HCT116 (cell line): ENCODE measurements around the gene CACNA1E. TPM values are rescaled to one million over a fixed set of nuclear protein-coding genes. Genes with fewer than 3 reads are reported as not detected.

Experiments used
- ATAC-seq: fragments of 200-7000 bp; cut with Tn5 transposase; 2 replicates; pipeline ENCODE4 v1.9.1; 2020; ENCODE audit warnings: mild to moderate bottlenecking, moderate library complexity
- BruUV-seq: library from RNA; stranded (reverse); fragments of 400-500 nt; replicated peaks from 2 replicates; lab custom pipeline; 2021; lab: Mats Ljungman, UMichigan
- CTCF ChIA-PET: fragments of 300-600 bp; sonication (Branson Sonifier 250); formaldehyde crosslinking; loops from one replicate; lab custom pipeline; 2021; ENCODE audit warnings: antibody characterized with exemption; lab: Charles Lee
- POLR2A ChIA-PET: fragments of 300-600, 350-600 bp; sonication (Branson Sonifier 250); formaldehyde crosslinking; loops from one replicate; lab custom pipeline; 2021; ENCODE audit warnings: antibody characterized with exemption; lab: Charles Lee
- RAD21 ChIA-PET, 2 experiments: fragments of 300-600 bp; sonication (Branson Sonifier 250); formaldehyde crosslinking; loops; one replicate each; lab custom pipeline; 2023; ENCODE audit warnings: low total read pairs in 2 of 2; ENCODE audit not compliant: uncharacterized antibody in 2 of 2, unreplicated experiment in 2 of 2, low non-redundant PET in 1 of 2; lab: Charles Lee
- DNase-seq: peaks from one replicate; pipeline ENCODE4 v3.0.0-alpha.2; 2010; ENCODE audit warnings: low read depth, low spot score
- H2AFZ ChIP-seq: fragments of 200-600 bp; shearing (Covaris generic), sonication (generic); 2 replicates; pipeline ENCODE4 v1.6.1; 2017; ENCODE audit warnings: low read depth, mixed run types, mixed read lengths, antibody characterized with exemption, low read length; ENCODE audit not compliant: poor library complexity, severe bottlenecking
- H3K27ac ChIP-seq: 2 replicates; pipeline ENCODE4 v1.5.1; 2012; ENCODE audit warnings: low read depth, low read length
- H3K27me3 ChIP-seq: fragments of 200-600 bp; sonication (generic); 2 replicates; pipeline ENCODE4 v1.6.1; 2016; ENCODE audit warnings: mixed run types, low read length, mixed read lengths; ENCODE audit not compliant: insufficient read depth
- H3K36me3 ChIP-seq, 2 experiments: fragments of 200-500 bp in 1 of 2; fragments of 200-600 bp in 1 of 2; sonication (Bioruptor generic) in 1 of 2; sonication (generic) in 1 of 2; 2 replicates each; pipeline versions ENCODE4 v1.5.1 to v1.6.1; 2014 to 2016; ENCODE audit warnings: low read length in 2 of 2, inconsistent platforms in 1 of 2, mixed read lengths in 1 of 2, mixed run types in 1 of 2; ENCODE audit not compliant: insufficient read depth in 2 of 2, control insufficient read depth in 1 of 2
- H3K4me1 ChIP-seq, 2 experiments: fragments of 200-600 bp in 1 of 2; sonication (generic) in 1 of 2; 2 replicates each; pipeline versions ENCODE4 v1.5.1 to v1.6.1; 2012 to 2017; ENCODE audit warnings: low read length in 2 of 2, inconsistent platforms in 1 of 2, mild to moderate bottlenecking in 1 of 2, mixed read lengths in 1 of 2, mixed run types in 1 of 2, moderate library complexity in 1 of 2; ENCODE audit not compliant: insufficient read depth in 2 of 2, control insufficient read depth in 1 of 2
- H3K4me2 ChIP-seq: fragments of 200-600 bp; sonication (generic); 2 replicates; pipeline ENCODE4 v1.6.1; 2017; ENCODE audit warnings: mixed run types, low read length, mixed read lengths
- H3K4me3 ChIP-seq, 2 experiments: fragments of 200-600 bp in 1 of 2; sonication (generic) in 1 of 2; replicated peaks in 1 of 2; 2 replicates each; pipeline ENCODE4 v1.5.1; 2011 to 2016; ENCODE audit warnings: low read length in 2 of 2, control low read depth in 1 of 2, low read depth in 1 of 2, mild to moderate bottlenecking in 1 of 2, mixed read lengths in 1 of 2, mixed run types in 1 of 2
- H3K79me2 ChIP-seq: fragments of 200-600 bp; sonication (generic); 2 replicates; pipeline ENCODE4 v1.6.1; 2017; ENCODE audit warnings: mild to moderate bottlenecking, mixed run types, low read length, moderate library complexity, mixed read lengths; ENCODE audit not compliant: insufficient read depth
- H3K9ac ChIP-seq: fragments of 200-600 bp; sonication (generic); 2 replicates; pipeline ENCODE4 v1.6.1; 2016; ENCODE audit warnings: low read length, mixed read lengths
- H3K9me2 ChIP-seq: fragments of 200-600 bp; sonication (generic), shearing (Covaris generic); 2 replicates; pipeline ENCODE4 v1.6.1; 2017; ENCODE audit warnings: mixed run types, mild to moderate bottlenecking, moderate library complexity; ENCODE audit not compliant: insufficient read depth
- H3K9me3 ChIP-seq, 2 experiments: fragments of 200-500 bp in 1 of 2; fragments of 200-600 bp in 1 of 2; sonication (Bioruptor generic) in 1 of 2; sonication (generic) in 1 of 2; 2 replicates each; pipeline ENCODE4 v1.6.1; 2014 to 2017; ENCODE audit warnings: low read length in 2 of 2, mixed read lengths in 2 of 2, inconsistent platforms in 1 of 2, low read depth in 1 of 2, mild to moderate bottlenecking in 1 of 2, mixed run types in 1 of 2, moderate library complexity in 1 of 2; ENCODE audit not compliant: control insufficient read depth in 1 of 2, insufficient read depth in 1 of 2
- H4K20me1 ChIP-seq: fragments of 200-600 bp; sonication (generic), shearing (Covaris generic); 2 replicates; pipeline ENCODE4 v1.6.1; 2017; ENCODE audit warnings: mixed run types, mild to moderate bottlenecking, moderate library complexity; ENCODE audit not compliant: insufficient read depth
- CBX3 ChIP-seq: IDR thresholded peaks from 2 replicates; pipeline ENCODE4 v1.6.1; 2012; ENCODE audit warnings: low read depth
- CEBPB ChIP-seq: IDR thresholded peaks from 2 replicates; pipeline ENCODE4 v1.6.1; 2012; ENCODE audit warnings: low read depth
- EGR1 ChIP-seq: IDR thresholded peaks from 2 replicates; pipeline ENCODE4 v1.6.1; 2012; ENCODE audit warnings: low read depth
- EZH2 ChIP-seq: fragments of 200-600 bp; sonication (generic); IDR thresholded peaks from 2 replicates; pipeline ENCODE4 v1.6.1; 2017; ENCODE audit warnings: antibody characterized with exemption, mixed run types
- EZH2phosphoT487 ChIP-seq: fragments of 200-600 bp; IDR thresholded peaks from 2 replicates; pipeline ENCODE4 v1.6.1; 2018; ENCODE audit warnings: antibody characterized with exemption, borderline replicate concordance
- POLR2A ChIP-seq: IDR thresholded peaks from 2 replicates; pipeline ENCODE4 v1.7.0; 2011; ENCODE audit warnings: borderline replicate concordance; ENCODE audit not compliant: insufficient read depth, insufficient read length; ENCODE audit errors: extremely low read depth
- POLR2AphosphoS5 ChIP-seq: IDR thresholded peaks from 2 replicates; pipeline ENCODE4 v1.6.1; 2011; ENCODE audit warnings: mild to moderate bottlenecking, low read depth, low read length, moderate library complexity
- RAD21 ChIP-seq: IDR thresholded peaks from 2 replicates; pipeline ENCODE4 v1.6.1; 2012; ENCODE audit warnings: low read depth, mild to moderate bottlenecking
- SIN3A ChIP-seq: IDR thresholded peaks from 2 replicates; pipeline ENCODE4 v1.6.1; 2012; ENCODE audit warnings: low read depth
- SP1 ChIP-seq: IDR thresholded peaks from 2 replicates; pipeline ENCODE4 v1.6.1; 2012; ENCODE audit warnings: low read depth
- SRF ChIP-seq: IDR thresholded peaks from 2 replicates; pipeline ENCODE4 v1.6.1; 2012; ENCODE audit warnings: low read depth
- TCF7L2 ChIP-seq: IDR thresholded peaks from 2 replicates; pipeline ENCODE4 v1.7.0; 2011; ENCODE audit warnings: borderline replicate concordance, inconsistent platforms; ENCODE audit not compliant: insufficient read depth, insufficient read length; ENCODE audit errors: extremely low read depth
- YY1 ChIP-seq: IDR thresholded peaks from 2 replicates; pipeline ENCODE4 v1.6.1; 2011; ENCODE audit warnings: low read length, low read depth, moderate library complexity, mild to moderate bottlenecking; ENCODE audit not compliant: insufficient replicate concordance; ENCODE audit errors: extremely low read depth
- ZNF274 ChIP-seq: fragments of 200-500 bp; sonication (Bioruptor generic); IDR thresholded peaks from 2 replicates; pipeline ENCODE4 v1.6.1; 2014; ENCODE audit warnings: mild to moderate bottlenecking, low read depth, low read length, inconsistent platforms
- intact Hi-C: fragments of 100-400 bp; cut with micrococcal nuclease; formaldehyde crosslinking; loops from 2 replicates; pipeline ENCODE4 v1.10.0; 2022
- total RNA-seq: library from RNA; stranded (reverse); gene quantifications from one replicate; pipeline ENCODE4 v1.2.1, GENCODE V29; 2021; ENCODE audit not compliant: unreplicated experiment
- TF ChIP-seq, protein P1 (sequence below), 3 experiments: fragments of 200-600 bp in 1 of 3; sonication (generic) in 1 of 3; IDR thresholded peaks in 2 of 3; conservative IDR thresholded peaks in 1 of 3; 2 replicates each; pipeline ENCODE4 v1.5.1; 2012 to 2017; ENCODE audit warnings: low read depth in 2 of 3, low read length in 2 of 3, antibody characterized with exemption in 1 of 3, borderline replicate concordance in 1 of 3, control low read depth in 1 of 3, mild to moderate bottlenecking in 1 of 3, mixed read lengths in 1 of 3, mixed run types in 1 of 3, moderate library complexity in 1 of 3; ENCODE audit not compliant: insufficient read depth in 1 of 3
- TF ChIP-seq, protein P2 (sequence below): IDR thresholded peaks from 2 replicates; pipeline ENCODE4 v1.6.1; 2012
- TF ChIP-seq, protein P3 (sequence below): IDR thresholded peaks from 2 replicates; pipeline ENCODE4 v1.6.1; 2011; ENCODE audit warnings: mild to moderate bottlenecking, low read length, moderate library complexity; ENCODE audit not compliant: insufficient replicate concordance; ENCODE audit errors: extremely low read depth
- TF ChIP-seq, protein P4 (sequence below): IDR thresholded peaks from 2 replicates; pipeline ENCODE4 v1.6.1; 2012
- TF ChIP-seq, protein P5 (sequence below): IDR thresholded peaks from 2 replicates; pipeline ENCODE4 v1.6.1; 2012; ENCODE audit warnings: low read depth

Gene CACNA1E
- total RNA-seq, 1 experiment from 2014 or later = 0.02 TPM

DNA sequence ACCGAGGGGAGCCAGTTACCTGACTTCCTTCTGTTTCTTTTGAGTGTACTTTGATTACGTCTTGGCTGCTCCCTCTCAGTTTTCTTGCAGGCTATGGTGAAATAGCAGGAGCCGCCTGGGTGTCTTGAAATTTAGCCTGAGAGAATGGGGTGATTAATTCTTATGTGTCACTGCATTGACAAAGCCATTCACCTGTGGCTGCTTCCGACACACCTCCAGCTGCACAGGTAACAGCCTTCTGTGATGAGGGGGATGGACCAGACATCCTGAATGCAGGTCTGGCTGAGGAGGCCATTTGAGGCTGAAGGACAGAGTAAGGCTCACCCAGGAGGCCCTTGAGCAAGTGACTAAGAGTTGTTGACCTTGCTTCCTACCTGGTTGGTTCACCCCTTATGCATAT is 16.5 kb downstream of the CACNA1E start (continued):
- TF ChIP-seq CEBPB (no peak), POLR2AphosphoS5 (no peak), CBX3 (no peak), ZNF274 (no peak), POLR2A (no peak), RAD21 (no peak), EZH2phosphoT487 (no peak)
- TF ChIP-seq, protein P1, sequence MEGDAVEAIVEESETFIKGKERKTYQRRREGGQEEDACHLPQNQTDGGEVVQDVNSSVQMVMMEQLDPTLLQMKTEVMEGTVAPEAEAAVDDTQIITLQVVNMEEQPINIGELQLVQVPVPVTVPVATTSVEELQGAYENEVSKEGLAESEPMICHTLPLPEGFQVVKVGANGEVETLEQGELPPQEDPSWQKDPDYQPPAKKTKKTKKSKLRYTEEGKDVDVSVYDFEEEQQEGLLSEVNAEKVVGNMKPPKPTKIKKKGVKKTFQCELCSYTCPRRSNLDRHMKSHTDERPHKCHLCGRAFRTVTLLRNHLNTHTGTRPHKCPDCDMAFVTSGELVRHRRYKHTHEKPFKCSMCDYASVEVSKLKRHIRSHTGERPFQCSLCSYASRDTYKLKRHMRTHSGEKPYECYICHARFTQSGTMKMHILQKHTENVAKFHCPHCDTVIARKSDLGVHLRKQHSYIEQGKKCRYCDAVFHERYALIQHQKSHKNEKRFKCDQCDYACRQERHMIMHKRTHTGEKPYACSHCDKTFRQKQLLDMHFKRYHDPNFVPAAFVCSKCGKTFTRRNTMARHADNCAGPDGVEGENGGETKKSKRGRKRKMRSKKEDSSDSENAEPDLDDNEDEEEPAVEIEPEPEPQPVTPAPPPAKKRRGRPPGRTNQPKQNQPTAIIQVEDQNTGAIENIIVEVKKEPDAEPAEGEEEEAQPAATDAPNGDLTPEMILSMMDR (IDR thresholded peaks at IDR 0.05 in 2 of 3, conservative IDR thresholded peaks at IDR 0.05 in 1 of 3; ENCODE audit: borderline replicate concordance in 1 of 3, insufficient read depth in 1 of 3, low read depth in 2 of 3, low read length in 2 of 3) = no peak
- TF ChIP-seq, protein P2, sequence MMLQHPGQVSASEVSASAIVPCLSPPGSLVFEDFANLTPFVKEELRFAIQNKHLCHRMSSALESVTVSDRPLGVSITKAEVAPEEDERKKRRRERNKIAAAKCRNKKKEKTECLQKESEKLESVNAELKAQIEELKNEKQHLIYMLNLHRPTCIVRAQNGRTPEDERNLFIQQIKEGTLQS = no peak

DNA sequence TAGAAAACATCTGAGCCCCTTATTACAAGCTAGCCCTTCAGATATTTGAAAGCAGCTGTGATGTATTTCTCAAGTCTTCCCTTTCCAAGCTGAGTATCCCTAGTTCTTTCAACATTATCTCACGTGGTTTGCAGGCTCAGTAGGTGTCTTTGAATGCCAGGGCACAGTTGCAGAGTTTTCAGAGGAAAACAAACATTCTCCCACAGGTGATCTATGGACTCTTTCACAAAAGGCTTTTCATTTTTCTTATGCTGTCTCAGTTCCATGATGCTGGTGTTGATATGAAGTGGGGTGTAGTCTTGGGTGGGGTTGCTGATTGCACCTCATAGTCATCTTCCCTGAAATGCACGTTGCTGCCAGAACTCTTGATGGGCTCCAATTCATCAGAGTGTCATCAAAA is 17.3 kb downstream of the CACNA1E start:
- ATAC-seq (no peak), DNase-seq (no peak)
- H2AFZ ChIP-seq = no peak overlapping the region
- RAD21 ChIA-PET = no interaction called here
- intact Hi-C loops = loop anchor here (10.0 kb wide), 1 partner anchor 306 kb away; no protein-coding TSS in a partner anchor
- H3K9me3 ChIP-seq = no peaks in the 10 kb centered on the region
- H3K9me2 ChIP-seq = no peaks in the 10 kb centered on the region
- no peaks in the 10 kb centered on the region for H4K20me1 ChIP-seq
- H3K36me3 ChIP-seq = no peaks in the 10 kb centered on the region
- no peak overlapping the region for H3K4me2 ChIP-seq
- H3K9ac ChIP-seq = no peak overlapping the region
- CTCF ChIA-PET = no interaction called here
- POLR2A ChIA-PET = no interaction called here
- no peak overlapping the region for H3K4me3 ChIP-seq
- peaks cover 26% of the 10 kb centered on the region for H3K27me3 ChIP-seq
- no peak overlapping the region for H3K27ac ChIP-seq
- no TSS peak for BruUV-seq
- H3K79me2 ChIP-seq = no peaks in the 10 kb centered on the region
- no peaks in the 10 kb centered on the region for H3K4me1 ChIP-seq
- TF ChIP-seq YY1 (no peak), SRF (no peak), EGR1 (no peak), POLR2AphosphoS5 (no peak), CBX3 (no peak), EZH2 (no peak), TCF7L2 (no peak), ZNF274 (no peak), SIN3A (no peak), RAD21 (no peak), SP1 (no peak)
- TF ChIP-seq, protein P3, sequence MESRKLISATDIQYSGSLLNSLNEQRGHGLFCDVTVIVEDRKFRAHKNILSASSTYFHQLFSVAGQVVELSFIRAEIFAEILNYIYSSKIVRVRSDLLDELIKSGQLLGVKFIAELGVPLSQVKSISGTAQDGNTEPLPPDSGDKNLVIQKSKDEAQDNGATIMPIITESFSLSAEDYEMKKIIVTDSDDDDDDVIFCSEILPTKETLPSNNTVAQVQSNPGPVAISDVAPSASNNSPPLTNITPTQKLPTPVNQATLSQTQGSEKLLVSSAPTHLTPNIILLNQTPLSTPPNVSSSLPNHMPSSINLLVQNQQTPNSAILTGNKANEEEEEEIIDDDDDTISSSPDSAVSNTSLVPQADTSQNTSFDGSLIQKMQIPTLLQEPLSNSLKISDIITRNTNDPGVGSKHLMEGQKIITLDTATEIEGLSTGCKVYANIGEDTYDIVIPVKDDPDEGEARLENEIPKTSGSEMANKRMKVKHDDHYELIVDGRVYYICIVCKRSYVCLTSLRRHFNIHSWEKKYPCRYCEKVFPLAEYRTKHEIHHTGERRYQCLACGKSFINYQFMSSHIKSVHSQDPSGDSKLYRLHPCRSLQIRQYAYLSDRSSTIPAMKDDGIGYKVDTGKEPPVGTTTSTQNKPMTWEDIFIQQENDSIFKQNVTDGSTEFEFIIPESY = no peak
- TF ChIP-seq, protein P4, sequence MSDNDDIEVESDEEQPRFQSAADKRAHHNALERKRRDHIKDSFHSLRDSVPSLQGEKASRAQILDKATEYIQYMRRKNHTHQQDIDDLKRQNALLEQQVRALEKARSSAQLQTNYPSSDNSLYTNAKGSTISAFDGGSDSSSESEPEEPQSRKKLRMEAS = no peak
- TF ChIP-seq, protein P5, sequence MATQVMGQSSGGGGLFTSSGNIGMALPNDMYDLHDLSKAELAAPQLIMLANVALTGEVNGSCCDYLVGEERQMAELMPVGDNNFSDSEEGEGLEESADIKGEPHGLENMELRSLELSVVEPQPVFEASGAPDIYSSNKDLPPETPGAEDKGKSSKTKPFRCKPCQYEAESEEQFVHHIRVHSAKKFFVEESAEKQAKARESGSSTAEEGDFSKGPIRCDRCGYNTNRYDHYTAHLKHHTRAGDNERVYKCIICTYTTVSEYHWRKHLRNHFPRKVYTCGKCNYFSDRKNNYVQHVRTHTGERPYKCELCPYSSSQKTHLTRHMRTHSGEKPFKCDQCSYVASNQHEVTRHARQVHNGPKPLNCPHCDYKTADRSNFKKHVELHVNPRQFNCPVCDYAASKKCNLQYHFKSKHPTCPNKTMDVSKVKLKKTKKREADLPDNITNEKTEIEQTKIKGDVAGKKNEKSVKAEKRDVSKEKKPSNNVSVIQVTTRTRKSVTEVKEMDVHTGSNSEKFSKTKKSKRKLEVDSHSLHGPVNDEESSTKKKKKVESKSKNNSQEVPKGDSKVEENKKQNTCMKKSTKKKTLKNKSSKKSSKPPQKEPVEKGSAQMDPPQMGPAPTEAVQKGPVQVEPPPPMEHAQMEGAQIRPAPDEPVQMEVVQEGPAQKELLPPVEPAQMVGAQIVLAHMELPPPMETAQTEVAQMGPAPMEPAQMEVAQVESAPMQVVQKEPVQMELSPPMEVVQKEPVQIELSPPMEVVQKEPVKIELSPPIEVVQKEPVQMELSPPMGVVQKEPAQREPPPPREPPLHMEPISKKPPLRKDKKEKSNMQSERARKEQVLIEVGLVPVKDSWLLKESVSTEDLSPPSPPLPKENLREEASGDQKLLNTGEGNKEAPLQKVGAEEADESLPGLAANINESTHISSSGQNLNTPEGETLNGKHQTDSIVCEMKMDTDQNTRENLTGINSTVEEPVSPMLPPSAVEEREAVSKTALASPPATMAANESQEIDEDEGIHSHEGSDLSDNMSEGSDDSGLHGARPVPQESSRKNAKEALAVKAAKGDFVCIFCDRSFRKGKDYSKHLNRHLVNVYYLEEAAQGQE = no peak
